ENCODE results near the gene GRM8. TPM values are rescaled to one million over a fixed set of nuclear protein-coding genes. Genes with fewer than 3 reads are reported as not detected.

GRM8 gene
- total and polyA plus RNA-seq, 10 of the 15 experiments (the other 5 are each of a cell fraction or from before 2014, with no cell fraction given), result 0.33 to 7.1 (median 0.45) TPM; not detected in 2

DNA sequence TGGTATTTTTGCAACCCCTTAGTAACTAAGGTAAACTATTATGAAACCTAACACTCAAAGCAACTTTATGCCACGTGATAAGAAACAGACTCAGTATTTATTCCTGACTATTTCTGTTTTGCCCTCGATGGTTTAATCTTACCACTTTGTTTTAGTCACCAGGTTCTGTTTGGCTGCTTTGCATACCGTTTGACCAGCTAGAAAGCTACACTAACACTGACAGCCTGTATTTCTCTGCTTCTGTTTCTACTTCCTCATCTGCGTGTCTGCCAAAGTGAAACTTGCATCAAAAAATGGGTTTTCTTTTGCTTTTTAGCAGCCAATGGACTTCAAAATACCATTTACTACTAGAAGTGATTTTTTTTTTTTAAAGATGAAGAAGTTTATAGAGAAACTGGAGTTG lies 802.5 kb downstream of the GRM8 start (continued):
- TF ChIP-seq JUNB (IDR thresholded peaks at IDR 0.05), result no peak
- TF ChIP-seq, protein P1, sequence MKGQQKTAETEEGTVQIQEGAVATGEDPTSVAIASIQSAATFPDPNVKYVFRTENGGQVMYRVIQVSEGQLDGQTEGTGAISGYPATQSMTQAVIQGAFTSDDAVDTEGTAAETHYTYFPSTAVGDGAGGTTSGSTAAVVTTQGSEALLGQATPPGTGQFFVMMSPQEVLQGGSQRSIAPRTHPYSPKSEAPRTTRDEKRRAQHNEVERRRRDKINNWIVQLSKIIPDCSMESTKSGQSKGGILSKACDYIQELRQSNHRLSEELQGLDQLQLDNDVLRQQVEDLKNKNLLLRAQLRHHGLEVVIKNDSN (IDR thresholded peaks at IDR 0.05; ENCODE audit: borderline replicate concordance, extremely low read length, insufficient read depth, low read depth, low read length), result no peak
- no peak for TF ChIP-seq KDM1A (IDR thresholded peaks at IDR 0.05; ENCODE audit: borderline replicate concordance)
- no peak for TF ChIP-seq EZH2 (IDR thresholded peaks at IDR 0.05; ENCODE audit: borderline replicate concordance, control insufficient read depth, low read depth, low read length)
- TF ChIP-seq MLLT1 (IDR thresholded peaks at IDR 0.05), result peak; percentile 36; the same call in 1 of the 2 replicates
- TF ChIP-seq ZNF24 (IDR thresholded peaks at IDR 0.05), result no peak
- TF ChIP-seq, protein P2, sequence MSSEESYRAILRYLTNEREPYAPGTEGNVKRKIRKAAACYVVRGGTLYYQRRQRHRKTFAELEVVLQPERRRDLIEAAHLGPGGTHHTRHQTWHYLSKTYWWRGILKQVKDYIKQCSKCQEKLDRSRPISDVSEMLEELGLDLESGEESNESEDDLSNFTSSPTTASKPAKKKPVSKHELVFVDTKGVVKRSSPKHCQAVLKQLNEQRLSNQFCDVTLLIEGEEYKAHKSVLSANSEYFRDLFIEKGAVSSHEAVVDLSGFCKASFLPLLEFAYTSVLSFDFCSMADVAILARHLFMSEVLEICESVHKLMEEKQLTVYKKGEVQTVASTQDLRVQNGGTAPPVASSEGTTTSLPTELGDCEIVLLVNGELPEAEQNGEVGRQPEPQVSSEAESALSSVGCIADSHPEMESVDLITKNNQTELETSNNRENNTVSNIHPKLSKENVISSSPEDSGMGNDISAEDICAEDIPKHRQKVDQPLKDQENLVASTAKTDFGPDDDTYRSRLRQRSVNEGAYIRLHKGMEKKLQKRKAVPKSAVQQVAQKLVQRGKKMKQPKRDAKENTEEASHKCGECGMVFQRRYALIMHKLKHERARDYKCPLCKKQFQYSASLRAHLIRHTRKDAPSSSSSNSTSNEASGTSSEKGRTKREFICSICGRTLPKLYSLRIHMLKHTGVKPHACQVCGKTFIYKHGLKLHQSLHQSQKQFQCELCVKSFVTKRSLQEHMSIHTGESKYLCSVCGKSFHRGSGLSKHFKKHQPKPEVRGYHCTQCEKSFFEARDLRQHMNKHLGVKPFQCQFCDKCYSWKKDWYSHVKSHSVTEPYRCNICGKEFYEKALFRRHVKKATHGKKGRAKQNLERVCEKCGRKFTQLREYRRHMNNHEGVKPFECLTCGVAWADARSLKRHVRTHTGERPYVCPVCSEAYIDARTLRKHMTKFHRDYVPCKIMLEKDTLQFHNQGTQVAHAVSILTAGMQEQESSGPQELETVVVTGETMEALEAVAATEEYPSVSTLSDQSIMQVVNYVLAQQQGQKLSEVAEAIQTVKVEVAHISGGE (CRISPR knock-in tag; IDR thresholded peaks at IDR 0.05), result no peak
- TF ChIP-seq POLR2AphosphoS2 (IDR thresholded peaks at IDR 0.05; ENCODE audit: low read depth, low read length), result no peak
- TF ChIP-seq POLR2A (IDR thresholded peaks at IDR 0.05; ENCODE audit: low read depth, low read length), result no peak
- TF ChIP-seq RCOR1 (conservative IDR thresholded peaks at IDR 0.05; ENCODE audit: low read depth, low read length), result no peak
- TF ChIP-seq HDAC6 (IDR thresholded peaks at IDR 0.05; ENCODE audit: unreplicated experiment), result no peak
- no peak for TF ChIP-seq RAD21 (IDR thresholded peaks at IDR 0.05; ENCODE audit: insufficient read depth, low read depth, low read length)
- TF ChIP-seq GATAD2B (conservative IDR thresholded peaks at IDR 0.05; ENCODE audit: low read depth), result no peak
- TF ChIP-seq RB1 (IDR thresholded peaks at IDR 0.05; ENCODE audit: borderline replicate concordance), result no peak
- TF ChIP-seq MEF2A (IDR thresholded peaks at IDR 0.05; ENCODE audit: insufficient read depth, low read depth, low read length), result 0 out of 2 replicates have a peak, but pooled peaks have one; percentile 22
- TF ChIP-seq KLF5 (IDR thresholded peaks at IDR 0.05; ENCODE audit: partially characterized antibody), result peak; percentile 34
- no peak for TF ChIP-seq RFX5 (IDR thresholded peaks at IDR 0.05; ENCODE audit: low read depth, low read length)
- TF ChIP-seq IRF3 (IDR thresholded peaks at IDR 0.05), result no peak
- TF ChIP-seq YY1 (IDR thresholded peaks at IDR 0.05; ENCODE audit: low read depth, low read length), result no peak
- no peak for TF ChIP-seq SREBF2 (IDR thresholded peaks at IDR 0.05; ENCODE audit: low read length)
- TF ChIP-seq ZBED1 (IDR thresholded peaks at IDR 0.05; ENCODE audit: borderline replicate concordance), result no peak
- no peak for TF ChIP-seq NFYB (IDR thresholded peaks at IDR 0.05; ENCODE audit: insufficient read depth, low read depth, low read length)
- peak; percentile 85 for TF ChIP-seq RAD51 (IDR thresholded peaks at IDR 0.05)
- TF ChIP-seq HDGF (IDR thresholded peaks at IDR 0.05), result no peak
- peak; percentile 91; the same call in 2 of the 3 replicates for TF ChIP-seq POU2F2 (IDR thresholded peaks at IDR 0.05; ENCODE audit: borderline replicate concordance, low read depth, low read length)
- no peak for TF ChIP-seq TCF7 (IDR thresholded peaks at IDR 0.05; ENCODE audit: borderline replicate concordance)
- TF ChIP-seq NFXL1 (IDR thresholded peaks at IDR 0.05; ENCODE audit: borderline replicate concordance), result no peak
- peak; percentile 29; the same call in 1 of the 2 replicates for TF ChIP-seq PAX8 (IDR thresholded peaks at IDR 0.05)

All from GM12878 (cell line).